ENCODE data around the gene EIF4EBP2.
A peak's percentile ranks its signal among the peaks of the same experiment; 100 is the strongest.

Gene EIF4EBP2

DNA sequence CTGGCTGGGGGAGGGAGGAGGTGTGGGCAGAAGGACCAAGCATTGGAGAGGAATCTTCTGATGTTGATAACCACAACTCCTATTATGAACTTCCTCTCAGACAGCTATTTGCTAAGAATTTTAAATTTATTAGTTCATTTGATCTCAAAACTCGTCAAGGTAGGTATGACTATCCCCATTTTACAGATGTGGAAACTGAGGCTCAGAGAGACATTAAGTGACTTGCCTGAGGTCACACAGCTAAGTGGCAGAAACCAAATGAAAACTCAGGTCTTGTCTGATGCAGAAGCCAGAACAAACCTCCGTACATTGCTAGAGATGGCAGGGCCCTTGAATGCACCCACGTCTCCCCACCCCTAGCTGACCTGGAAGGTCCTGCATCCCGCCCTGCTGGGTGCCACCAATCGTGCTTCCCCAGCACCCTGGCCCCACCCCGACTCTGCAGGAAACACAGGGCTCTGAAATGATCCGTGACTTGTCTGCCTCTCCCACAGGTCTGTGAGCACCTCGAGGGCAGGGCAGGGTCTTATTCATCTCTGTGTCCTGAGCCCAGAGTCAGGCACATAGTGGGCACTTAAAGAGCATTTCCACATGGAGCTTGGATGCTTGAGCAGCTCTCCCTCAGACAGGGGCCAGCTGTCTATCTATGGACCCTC, 69.0 kb downstream of the EIF4EBP2 start:
- TF ChIP-seq, protein P1, sequence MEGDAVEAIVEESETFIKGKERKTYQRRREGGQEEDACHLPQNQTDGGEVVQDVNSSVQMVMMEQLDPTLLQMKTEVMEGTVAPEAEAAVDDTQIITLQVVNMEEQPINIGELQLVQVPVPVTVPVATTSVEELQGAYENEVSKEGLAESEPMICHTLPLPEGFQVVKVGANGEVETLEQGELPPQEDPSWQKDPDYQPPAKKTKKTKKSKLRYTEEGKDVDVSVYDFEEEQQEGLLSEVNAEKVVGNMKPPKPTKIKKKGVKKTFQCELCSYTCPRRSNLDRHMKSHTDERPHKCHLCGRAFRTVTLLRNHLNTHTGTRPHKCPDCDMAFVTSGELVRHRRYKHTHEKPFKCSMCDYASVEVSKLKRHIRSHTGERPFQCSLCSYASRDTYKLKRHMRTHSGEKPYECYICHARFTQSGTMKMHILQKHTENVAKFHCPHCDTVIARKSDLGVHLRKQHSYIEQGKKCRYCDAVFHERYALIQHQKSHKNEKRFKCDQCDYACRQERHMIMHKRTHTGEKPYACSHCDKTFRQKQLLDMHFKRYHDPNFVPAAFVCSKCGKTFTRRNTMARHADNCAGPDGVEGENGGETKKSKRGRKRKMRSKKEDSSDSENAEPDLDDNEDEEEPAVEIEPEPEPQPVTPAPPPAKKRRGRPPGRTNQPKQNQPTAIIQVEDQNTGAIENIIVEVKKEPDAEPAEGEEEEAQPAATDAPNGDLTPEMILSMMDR (IDR thresholded peaks at IDR 0.05; ENCODE audit: low read depth, low read length, missing control alignments), result no peak
- DNase-seq (ENCODE audit: low read depth), result no peak

DNA sequence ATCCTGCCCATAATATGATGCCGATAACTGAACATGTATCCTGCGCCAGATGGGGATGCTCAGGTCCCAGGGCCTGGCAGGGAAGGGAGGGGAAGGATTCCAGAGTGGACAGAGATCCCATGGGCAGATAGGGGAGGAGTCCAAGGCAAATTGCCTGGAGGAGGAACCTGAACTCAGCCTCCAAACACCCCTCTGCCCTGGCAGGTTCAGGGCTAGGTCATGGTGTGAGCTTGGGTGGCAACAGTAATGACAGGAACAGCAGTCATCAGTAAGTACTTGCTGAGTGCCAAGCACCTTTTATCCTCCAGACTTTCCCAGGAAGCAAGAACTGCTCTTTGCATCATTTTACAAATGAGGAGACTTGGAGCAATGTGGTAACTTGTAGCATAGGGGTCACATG, 70.8 kb downstream of the EIF4EBP2 start:
- no peak for DNase-seq (ENCODE audit: low read depth)
- TF ChIP-seq, protein P1 (IDR thresholded peaks at IDR 0.05; ENCODE audit: low read depth, low read length, missing control alignments), result no peak
- H3K4me3 ChIP-seq (ENCODE audit: low read depth, low read length), result no peak overlapping the region

More for the DNA sequence above, 69.0 kb downstream of the EIF4EBP2 start:
- no peak overlapping the region for H3K4me3 ChIP-seq (ENCODE audit: low read depth, low read length)

DNA sequence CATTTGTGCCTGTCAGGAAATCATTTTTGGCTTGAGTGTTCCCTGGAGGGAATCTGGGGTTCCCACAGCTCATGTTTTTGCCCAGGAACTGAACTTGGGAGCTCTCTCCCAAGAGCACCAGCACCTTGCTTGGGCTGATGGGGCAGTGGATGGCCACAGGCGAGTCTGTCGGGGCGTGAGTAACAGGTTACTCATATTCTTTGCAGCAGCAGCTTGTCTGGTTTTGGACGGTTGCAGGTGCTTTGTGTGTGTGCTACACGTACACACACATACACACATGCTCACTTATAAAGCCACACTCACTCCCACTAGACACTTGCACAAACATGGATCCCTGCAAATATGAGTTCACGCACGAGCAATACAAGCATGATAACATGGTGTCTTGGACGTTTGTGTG, 71.7 kb downstream of the EIF4EBP2 start:
- DNase-seq (ENCODE audit: low read depth), result no peak
- TF ChIP-seq, protein P1 (IDR thresholded peaks at IDR 0.05; ENCODE audit: low read depth, low read length, missing control alignments), result no peak
- no peak overlapping the region for H3K4me3 ChIP-seq (ENCODE audit: low read depth, low read length)

DNA sequence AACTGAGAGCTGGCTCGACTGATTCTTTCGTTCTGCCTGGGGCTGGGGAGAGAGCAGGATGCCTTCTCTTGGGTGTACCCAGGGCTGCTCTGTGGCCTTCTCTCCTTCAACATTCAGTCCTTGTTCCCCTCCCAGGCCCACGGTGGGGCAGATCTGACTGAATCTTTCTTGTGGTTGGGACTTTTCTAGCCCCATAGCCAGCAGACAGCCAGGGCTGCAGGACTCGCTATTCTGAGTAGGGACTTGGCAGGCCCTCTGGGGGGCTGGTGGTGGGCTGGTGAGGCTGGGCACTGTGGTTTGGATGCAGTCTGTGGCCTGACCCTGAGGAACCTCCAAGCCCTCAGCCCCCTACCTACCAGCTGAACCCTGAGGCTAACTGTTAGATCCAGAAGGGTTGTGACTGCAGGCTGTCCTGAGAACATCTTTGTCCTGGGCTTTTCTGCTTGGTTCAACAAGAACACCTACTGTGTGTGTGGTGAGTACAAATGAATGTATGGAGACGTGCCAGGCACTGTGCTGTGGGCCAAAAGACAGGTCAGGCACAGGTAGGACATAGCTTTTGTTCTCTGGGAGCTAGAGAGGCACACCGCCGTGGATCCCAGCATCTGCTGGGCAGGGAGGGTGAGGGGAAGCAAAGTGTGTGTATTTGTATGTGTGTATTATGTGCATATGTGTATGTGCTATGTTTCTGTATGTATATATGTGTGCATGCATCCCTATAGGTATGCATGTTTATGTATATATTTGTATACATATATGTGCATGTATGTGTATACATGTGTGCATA, 72.5 kb downstream of the EIF4EBP2 start:
- DNase-seq (ENCODE audit: low read depth), result no peak
- TF ChIP-seq, protein P1 (IDR thresholded peaks at IDR 0.05; ENCODE audit: low read depth, low read length, missing control alignments), result no peak
- H3K4me3 ChIP-seq (ENCODE audit: low read depth, low read length), result no peak overlapping the region

DNA sequence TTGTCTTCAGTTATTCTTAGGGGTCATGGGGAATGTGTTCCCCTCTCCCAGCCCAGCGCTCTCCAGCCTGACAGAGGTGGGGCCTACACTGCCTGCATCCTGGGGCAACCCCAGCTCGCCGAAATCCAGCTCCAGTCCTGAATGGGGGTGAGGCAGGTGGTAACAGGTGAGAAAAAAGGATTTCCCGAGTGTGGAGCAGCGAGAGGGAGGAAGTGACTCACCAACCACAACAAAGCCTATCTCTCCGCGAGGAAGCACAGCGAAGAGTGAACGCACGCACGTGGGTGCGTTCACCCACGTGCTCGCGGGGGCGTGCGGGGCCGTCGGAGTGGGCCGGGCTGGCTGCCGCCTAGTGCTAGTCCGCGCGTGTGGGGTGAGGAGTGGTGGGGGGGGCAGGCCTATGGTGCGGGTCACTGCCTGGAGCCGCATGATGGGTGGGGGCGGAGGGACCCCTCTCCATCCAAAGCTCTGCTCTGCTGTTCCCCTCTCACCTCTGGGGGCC, 73.8 kb downstream of the EIF4EBP2 start:
- no peak for DNase-seq (ENCODE audit: low read depth)
- TF ChIP-seq, protein P1 (IDR thresholded peaks at IDR 0.05; ENCODE audit: low read depth, low read length, missing control alignments), result no peak
- peak overlapping the region; percentile 57 for H3K4me3 ChIP-seq (ENCODE audit: low read depth, low read length)
